ENCODE data around the gene PTPRD.

- TF ChIP-seq CTCF (IDR thresholded peaks at IDR 0.05) (no peak), REST (IDR thresholded peaks at IDR 0.05; ENCODE audit: insufficient read depth in 1 of 2, low read depth in 2 of 2, low read length in 1 of 2) (no peak), POLR2AphosphoS5 (IDR thresholded peaks at IDR 0.05; ENCODE audit: low read depth, low read length) (no peak)
These were observed 1567.7 kb downstream of the PTPRD start for GRCh38 chr9:9045072-9045471.
